ENCODE results near the gene UCHL3. TPM values are rescaled to one million over a fixed set of nuclear protein-coding genes. Genes with fewer than 3 reads are reported as not detected.

Gene UCHL3
- total and polyA plus RNA-seq, 9 of the 15 experiments (the other 6 are each of a cell fraction or from before 2014, with no cell fraction given): 42.2 to 112 (median 85.4) TPM

DNA sequence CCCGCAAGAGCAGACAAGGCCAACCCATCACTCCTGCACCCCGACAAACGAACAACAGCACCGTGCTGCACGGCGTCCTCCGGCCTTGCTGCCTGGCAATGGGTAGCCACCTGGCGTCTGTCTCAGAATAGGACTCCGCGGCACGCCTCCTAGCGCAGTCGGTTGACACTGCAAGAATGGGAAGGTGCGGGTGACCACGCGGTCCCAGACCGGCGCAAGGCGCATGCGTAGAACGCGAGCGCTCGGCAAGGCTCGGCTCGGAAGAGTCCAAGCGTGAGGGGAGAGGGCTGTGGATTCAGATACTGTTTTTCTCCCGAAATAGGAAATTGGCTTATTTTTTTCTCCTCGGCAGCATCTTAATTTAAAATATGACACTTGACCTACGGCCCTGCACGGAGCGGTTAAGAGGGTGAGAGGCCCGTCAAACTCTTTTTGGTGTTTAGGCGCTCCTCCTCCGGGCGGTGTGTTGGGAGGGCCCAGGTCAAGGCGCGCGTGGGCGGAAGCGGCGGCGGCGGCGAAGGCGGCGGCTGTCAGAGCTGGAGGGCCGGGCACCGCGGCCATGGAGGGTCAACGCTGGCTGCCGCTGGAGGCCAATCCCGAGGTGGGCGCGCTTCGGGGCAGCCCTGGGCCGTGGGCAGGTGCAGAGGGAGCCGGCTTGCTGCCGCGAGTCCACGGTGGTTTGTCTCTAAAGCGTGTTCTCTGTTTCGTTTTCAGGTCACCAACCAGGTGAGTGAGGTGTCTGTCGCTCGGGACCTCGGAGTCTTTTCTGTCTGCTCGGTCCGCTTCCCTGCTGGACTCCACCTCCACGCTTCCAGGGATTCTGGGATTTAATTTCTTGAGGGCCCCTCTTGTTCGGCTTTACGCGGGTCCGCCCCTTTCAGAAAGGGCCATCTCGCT, at the start of gene UCHL3 (continued):
- TF ChIP-seq ESRRB (CRISPR knock-in tag; IDR thresholded peaks at IDR 0.05; ENCODE audit: borderline replicate concordance): no peak
- no peak for TF ChIP-seq ZNF431 (CRISPR knock-in tag; IDR thresholded peaks at IDR 0.05)
- TF ChIP-seq NONO (IDR thresholded peaks at IDR 0.05; ENCODE audit: low read depth in 2 of 2, low read length in 1 of 2): peak; percentile 20 to 99; a peak in 2 of 4 replicates
- TF ChIP-seq HDAC8 (tag; IDR thresholded peaks at IDR 0.05): no peak
- TF ChIP-seq, protein P1, sequence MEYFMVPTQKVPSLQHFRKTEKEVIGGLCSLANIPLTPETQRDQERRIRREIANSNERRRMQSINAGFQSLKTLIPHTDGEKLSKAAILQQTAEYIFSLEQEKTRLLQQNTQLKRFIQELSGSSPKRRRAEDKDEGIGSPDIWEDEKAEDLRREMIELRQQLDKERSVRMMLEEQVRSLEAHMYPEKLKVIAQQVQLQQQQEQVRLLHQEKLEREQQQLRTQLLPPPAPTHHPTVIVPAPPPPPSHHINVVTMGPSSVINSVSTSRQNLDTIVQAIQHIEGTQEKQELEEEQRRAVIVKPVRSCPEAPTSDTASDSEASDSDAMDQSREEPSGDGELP (CRISPR knock-in tag; IDR thresholded peaks at IDR 0.05; ENCODE audit: borderline replicate concordance): peak; percentile 87
- no peak for TF ChIP-seq TAL1 (IDR thresholded peaks at IDR 0.05)
- no peak for TF ChIP-seq HEY1 (CRISPR knock-in tag; IDR thresholded peaks at IDR 0.05; ENCODE audit: borderline replicate concordance)
- TF ChIP-seq, protein P2, sequence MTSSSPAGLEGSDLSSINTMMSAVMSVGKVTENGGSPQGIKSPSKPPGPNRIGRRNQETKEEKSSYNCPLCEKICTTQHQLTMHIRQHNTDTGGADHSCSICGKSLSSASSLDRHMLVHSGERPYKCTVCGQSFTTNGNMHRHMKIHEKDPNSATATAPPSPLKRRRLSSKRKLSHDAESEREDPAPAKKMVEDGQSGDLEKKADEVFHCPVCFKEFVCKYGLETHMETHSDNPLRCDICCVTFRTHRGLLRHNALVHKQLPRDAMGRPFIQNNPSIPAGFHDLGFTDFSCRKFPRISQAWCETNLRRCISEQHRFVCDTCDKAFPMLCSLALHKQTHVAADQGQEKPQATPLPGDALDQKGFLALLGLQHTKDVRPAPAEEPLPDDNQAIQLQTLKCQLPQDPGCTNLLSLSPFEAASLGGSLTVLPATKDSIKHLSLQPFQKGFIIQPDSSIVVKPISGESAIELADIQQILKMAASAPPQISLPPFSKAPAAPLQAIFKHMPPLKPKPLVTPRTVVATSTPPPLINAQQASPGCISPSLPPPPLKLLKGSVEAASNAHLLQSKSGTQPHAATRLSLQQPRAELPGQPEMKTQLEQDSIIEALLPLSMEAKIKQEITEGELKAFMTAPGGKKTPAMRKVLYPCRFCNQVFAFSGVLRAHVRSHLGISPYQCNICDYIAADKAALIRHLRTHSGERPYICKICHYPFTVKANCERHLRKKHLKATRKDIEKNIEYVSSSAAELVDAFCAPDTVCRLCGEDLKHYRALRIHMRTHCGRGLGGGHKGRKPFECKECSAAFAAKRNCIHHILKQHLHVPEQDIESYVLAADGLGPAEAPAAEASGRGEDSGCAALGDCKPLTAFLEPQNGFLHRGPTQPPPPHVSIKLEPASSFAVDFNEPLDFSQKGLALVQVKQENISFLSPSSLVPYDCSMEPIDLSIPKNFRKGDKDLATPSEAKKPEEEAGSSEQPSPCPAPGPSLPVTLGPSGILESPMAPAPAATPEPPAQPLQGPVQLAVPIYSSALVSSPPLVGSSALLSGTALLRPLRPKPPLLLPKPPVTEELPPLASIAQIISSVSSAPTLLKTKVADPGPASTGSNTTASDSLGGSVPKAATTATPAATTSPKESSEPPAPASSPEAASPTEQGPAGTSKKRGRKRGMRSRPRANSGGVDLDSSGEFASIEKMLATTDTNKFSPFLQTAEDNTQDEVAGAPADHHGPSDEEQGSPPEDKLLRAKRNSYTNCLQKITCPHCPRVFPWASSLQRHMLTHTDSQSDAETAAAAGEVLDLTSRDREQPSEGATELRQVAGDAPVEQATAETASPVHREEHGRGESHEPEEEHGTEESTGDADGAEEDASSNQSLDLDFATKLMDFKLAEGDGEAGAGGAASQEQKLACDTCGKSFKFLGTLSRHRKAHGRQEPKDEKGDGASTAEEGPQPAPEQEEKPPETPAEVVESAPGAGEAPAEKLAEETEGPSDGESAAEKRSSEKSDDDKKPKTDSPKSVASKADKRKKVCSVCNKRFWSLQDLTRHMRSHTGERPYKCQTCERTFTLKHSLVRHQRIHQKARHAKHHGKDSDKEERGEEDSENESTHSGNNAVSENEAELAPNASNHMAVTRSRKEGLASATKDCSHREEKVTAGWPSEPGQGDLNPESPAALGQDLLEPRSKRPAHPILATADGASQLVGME (CRISPR knock-in tag; IDR thresholded peaks at IDR 0.05): no peak
- no peak for TF ChIP-seq PML (IDR thresholded peaks at IDR 0.05; ENCODE audit: low read length)
- no peak for TF ChIP-seq RBM39 (optimal IDR thresholded peaks at IDR 0.05; ENCODE audit: low read depth, low read length)
- no peak for TF ChIP-seq HMGN3 (IDR thresholded peaks at IDR 0.05; ENCODE audit: borderline replicate concordance, extremely low read depth, insufficient read length, low read depth, low read length)
- TF ChIP-seq EHMT2 (IDR thresholded peaks at IDR 0.05): no peak
- no peak for TF ChIP-seq STAG1 (CRISPR knock-in tag; IDR thresholded peaks at IDR 0.05; ENCODE audit: borderline replicate concordance)
- TF ChIP-seq RFX5 (IDR thresholded peaks at IDR 0.05; ENCODE audit: low read depth, low read length): no peak
- no peak for TF ChIP-seq HMG20B (CRISPR knock-in tag; IDR thresholded peaks at IDR 0.05)
- no peak for TF ChIP-seq ZNF57 (CRISPR knock-in tag; IDR thresholded peaks at IDR 0.05)
- TF ChIP-seq NR1H2 (CRISPR knock-in tag; IDR thresholded peaks at IDR 0.05): no peak
- TF ChIP-seq ZZZ3 (IDR thresholded peaks at IDR 0.05): no peak
- TF ChIP-seq NR2F6 (CRISPR knock-in tag; IDR thresholded peaks at IDR 0.05): no peak
- TF ChIP-seq PHB2 (IDR thresholded peaks at IDR 0.05; ENCODE audit: low read depth): no peak
- no peak for TF ChIP-seq SMARCC2 (IDR thresholded peaks at IDR 0.05; ENCODE audit: low read depth)
- peak; percentile 51; the same call in 1 of the 2 replicates for TF ChIP-seq FOXJ2 (tag; IDR thresholded peaks at IDR 0.05)
- TF ChIP-seq ZNF165 (CRISPR knock-in tag; IDR thresholded peaks at IDR 0.05; ENCODE audit: borderline replicate concordance): no peak

All from K562 (cell line).